Nephron progenitor cell (in vitro differentiated cells): ENCODE results near the gene SDK1.

Experiments
- DNase-seq: peaks from one replicate; pipeline ENCODE4 v3.0.0; 2021
- H3K27ac Mint-ChIP-seq: 2 replicates; pipeline ENCODE4 v1.8.0; 2021; ENCODE audit warnings: mild to moderate bottlenecking, moderate library complexity, mixed read lengths
- H3K27me3 Mint-ChIP-seq: 2 replicates; pipeline ENCODE4 v1.8.0; 2021; ENCODE audit warnings: mild to moderate bottlenecking, low read depth, mixed read lengths; ENCODE audit not compliant: poor library complexity
- H3K36me3 Mint-ChIP-seq: 2 replicates; pipeline ENCODE4 v1.8.0; 2021; ENCODE audit warnings: low read depth, mixed read lengths
- H3K4me1 Mint-ChIP-seq: 2 replicates; pipeline ENCODE4 v1.8.0; 2021; ENCODE audit warnings: mixed read lengths
- H3K4me3 Mint-ChIP-seq: 2 replicates; pipeline ENCODE4 v1.8.0; 2021; ENCODE audit warnings: mild to moderate bottlenecking, moderate library complexity, mixed read lengths
- H3K9me3 Mint-ChIP-seq: 2 replicates; pipeline ENCODE4 v1.8.0; 2021; ENCODE audit warnings: mild to moderate bottlenecking, moderate library complexity, mixed read lengths
- CTCF ChIP-seq: fragments of 200-600 bp; sonication (generic); IDR thresholded peaks from 2 replicates; pipeline ENCODE4 v1.5.0; 2021; ENCODE audit warnings: antibody characterized with exemption

Gene SDK1

GRCh38 chr7:3439333-3440030, 138.4 kb downstream of the SDK1 start:
- H3K4me3 Mint-ChIP-seq: no peak overlapping the region
- H3K4me1 Mint-ChIP-seq: peaks cover 5% of the 10 kb centered on the region
- TF ChIP-seq CTCF: no peak
- H3K9me3 Mint-ChIP-seq: no peaks in the 10 kb centered on the region
- H3K36me3 Mint-ChIP-seq: no peaks in the 10 kb centered on the region
- DNase-seq: no peak
- H3K27ac Mint-ChIP-seq: no peak overlapping the region
- H3K27me3 Mint-ChIP-seq: peaks cover 4% of the 10 kb centered on the region

- H3K4me3 Mint-ChIP-seq: no peak overlapping the region
- peaks cover 4% of the 10 kb centered on the region for H3K27me3 Mint-ChIP-seq
- DNase-seq: no peak
- peaks cover 5% of the 10 kb centered on the region for H3K4me1 Mint-ChIP-seq
- peaks cover 3% of the 10 kb centered on the region for H3K9me3 Mint-ChIP-seq
- TF ChIP-seq CTCF: no peak
- H3K36me3 Mint-ChIP-seq: peaks cover 2% of the 10 kb centered on the region
- no peak overlapping the region for H3K27ac Mint-ChIP-seq
Observed at GRCh38 chr7:3440509-3440908, 139.5 kb downstream of the SDK1 start.

- TF ChIP-seq CTCF: no peak
- no peaks in the 10 kb centered on the region for H3K4me1 Mint-ChIP-seq
- H3K27ac Mint-ChIP-seq: no peak overlapping the region
- peaks cover 8% of the 10 kb centered on the region for H3K36me3 Mint-ChIP-seq
- peaks cover 13% of the 10 kb centered on the region for H3K9me3 Mint-ChIP-seq
- DNase-seq: no peak
- H3K4me3 Mint-ChIP-seq: no peak overlapping the region
- H3K27me3 Mint-ChIP-seq: peaks cover 4% of the 10 kb centered on the region
Observed at GRCh38 chr7:3443716-3444115, 142.7 kb downstream of the SDK1 start.

- H3K27me3 Mint-ChIP-seq: no peaks in the 10 kb centered on the region
- H3K4me3 Mint-ChIP-seq: no peak overlapping the region
- H3K9me3 Mint-ChIP-seq: peaks cover 13% of the 10 kb centered on the region
- DNase-seq: no peak
- no peaks in the 10 kb centered on the region for H3K4me1 Mint-ChIP-seq
- H3K27ac Mint-ChIP-seq: no peak overlapping the region
- peaks cover 8% of the 10 kb centered on the region for H3K36me3 Mint-ChIP-seq
- no peak for TF ChIP-seq CTCF
Observed at GRCh38 chr7:3446786-3447185, 145.7 kb downstream of the SDK1 start.

GRCh38 chr7:3451701-3452100, 150.6 kb downstream of the SDK1 start:
- Mint-ChIP-seq H3K4me3 (no peak overlapping the region), H3K27ac (no peak overlapping the region), H3K36me3 (peaks cover 7% of the 10 kb centered on the region), H3K27me3 (no peaks in the 10 kb centered on the region), H3K4me1 (no peaks in the 10 kb centered on the region), H3K9me3 (peaks cover 10% of the 10 kb centered on the region)
- no peak for DNase-seq
- no peak for TF ChIP-seq CTCF

GRCh38 chr7:3453398-3453797, 152.3 kb downstream of the SDK1 start:
- peaks cover 9% of the 10 kb centered on the region for H3K9me3 Mint-ChIP-seq
- no peak for TF ChIP-seq CTCF
- no peak overlapping the region for H3K27ac Mint-ChIP-seq
- no peaks in the 10 kb centered on the region for H3K27me3 Mint-ChIP-seq
- no peak for DNase-seq
- no peak overlapping the region for H3K4me3 Mint-ChIP-seq
- H3K36me3 Mint-ChIP-seq: peaks cover 8% of the 10 kb centered on the region
- H3K4me1 Mint-ChIP-seq: no peaks in the 10 kb centered on the region
